GM12874 (cell line): ENCODE measurements around the gene RCE1.

ENCODE experiments used
- TF ChIP-seq, protein P1 (sequence below): IDR thresholded peaks from 2 replicates; pipeline ENCODE4 v1.5.1; 2011; ENCODE audit warnings: low read depth, mild to moderate bottlenecking, control low read depth, low read length, moderate library complexity; ENCODE audit not compliant: insufficient read depth

The RCE1 gene

DNA sequence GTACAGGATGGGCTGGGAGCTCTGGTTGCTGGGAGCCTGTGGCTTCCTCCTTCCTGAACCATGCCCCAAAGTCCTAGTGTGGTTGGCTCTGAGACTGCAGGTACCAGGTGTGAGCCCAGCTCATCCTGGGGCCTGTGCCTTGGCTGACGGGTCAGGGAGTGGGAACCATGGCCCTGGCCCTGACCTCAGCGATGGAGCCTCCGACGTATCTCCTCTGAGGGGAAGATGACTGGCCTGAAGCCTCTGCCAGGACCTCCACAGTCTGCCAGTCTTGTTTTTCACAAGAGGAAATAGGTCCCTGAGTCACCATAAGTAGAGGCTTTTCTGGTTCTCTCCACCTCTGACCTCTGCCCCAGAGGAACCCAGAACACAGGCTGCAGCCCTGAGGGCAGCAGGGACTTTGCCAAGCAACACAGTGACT lies 3.4 kb downstream of the RCE1 start:
- TF ChIP-seq, protein P1, sequence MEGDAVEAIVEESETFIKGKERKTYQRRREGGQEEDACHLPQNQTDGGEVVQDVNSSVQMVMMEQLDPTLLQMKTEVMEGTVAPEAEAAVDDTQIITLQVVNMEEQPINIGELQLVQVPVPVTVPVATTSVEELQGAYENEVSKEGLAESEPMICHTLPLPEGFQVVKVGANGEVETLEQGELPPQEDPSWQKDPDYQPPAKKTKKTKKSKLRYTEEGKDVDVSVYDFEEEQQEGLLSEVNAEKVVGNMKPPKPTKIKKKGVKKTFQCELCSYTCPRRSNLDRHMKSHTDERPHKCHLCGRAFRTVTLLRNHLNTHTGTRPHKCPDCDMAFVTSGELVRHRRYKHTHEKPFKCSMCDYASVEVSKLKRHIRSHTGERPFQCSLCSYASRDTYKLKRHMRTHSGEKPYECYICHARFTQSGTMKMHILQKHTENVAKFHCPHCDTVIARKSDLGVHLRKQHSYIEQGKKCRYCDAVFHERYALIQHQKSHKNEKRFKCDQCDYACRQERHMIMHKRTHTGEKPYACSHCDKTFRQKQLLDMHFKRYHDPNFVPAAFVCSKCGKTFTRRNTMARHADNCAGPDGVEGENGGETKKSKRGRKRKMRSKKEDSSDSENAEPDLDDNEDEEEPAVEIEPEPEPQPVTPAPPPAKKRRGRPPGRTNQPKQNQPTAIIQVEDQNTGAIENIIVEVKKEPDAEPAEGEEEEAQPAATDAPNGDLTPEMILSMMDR: no peak

DNA sequence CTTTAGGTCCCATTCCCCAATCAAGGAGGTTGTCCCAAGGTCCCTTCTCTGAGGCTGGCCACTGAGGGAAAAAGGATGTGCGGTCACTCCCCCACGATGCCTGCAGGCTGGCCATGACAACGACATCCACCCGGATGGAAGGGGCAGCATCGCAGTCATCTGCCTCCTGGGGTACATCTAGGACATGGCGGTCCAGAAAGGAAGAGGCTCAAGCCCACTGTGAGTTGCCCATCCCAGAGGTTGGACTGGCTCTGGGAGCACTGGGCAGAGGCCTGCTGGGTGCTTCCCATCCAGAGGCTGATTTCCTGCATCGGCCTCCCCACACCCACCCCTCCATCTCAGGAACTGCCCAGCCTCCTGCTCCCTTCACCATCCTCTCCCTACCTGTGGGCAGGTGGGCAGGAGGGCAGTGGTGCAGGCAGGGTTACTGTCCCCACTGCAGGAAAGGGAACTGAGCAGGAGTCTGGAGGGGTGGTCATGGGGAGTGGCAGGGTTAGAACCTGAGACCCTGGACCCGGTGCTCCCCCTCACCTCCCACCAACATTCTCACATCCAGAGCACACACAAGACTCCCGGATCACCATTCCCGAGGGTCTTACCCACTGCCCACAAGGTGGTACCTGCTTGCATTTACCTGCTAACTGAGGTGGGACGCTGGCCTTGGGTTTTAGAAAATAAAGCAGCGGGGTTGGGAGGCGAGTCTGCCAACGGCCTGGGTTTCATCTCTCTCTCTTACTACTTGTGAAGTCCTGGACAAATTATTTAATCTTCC lies 4.4 kb downstream of the RCE1 start:
- TF ChIP-seq, protein P1: no peak

- TF ChIP-seq, protein P1: no peak
Measured at GRCh38 chr11:66848671-66849500, 5.6 kb downstream of the RCE1 start.

GRCh38 chr11:66849501-66850234 lies 6.4 kb downstream of the RCE1 start:
- TF ChIP-seq, protein P1: no peak

- TF ChIP-seq, protein P1: no peak
Measured at GRCh38 chr11:66850235-66850587, 7.0 kb downstream of the RCE1 start.

- TF ChIP-seq, protein P1: no peak
Measured at GRCh38 chr11:66850588-66851238, 7.5 kb downstream of the RCE1 start.

DNA sequence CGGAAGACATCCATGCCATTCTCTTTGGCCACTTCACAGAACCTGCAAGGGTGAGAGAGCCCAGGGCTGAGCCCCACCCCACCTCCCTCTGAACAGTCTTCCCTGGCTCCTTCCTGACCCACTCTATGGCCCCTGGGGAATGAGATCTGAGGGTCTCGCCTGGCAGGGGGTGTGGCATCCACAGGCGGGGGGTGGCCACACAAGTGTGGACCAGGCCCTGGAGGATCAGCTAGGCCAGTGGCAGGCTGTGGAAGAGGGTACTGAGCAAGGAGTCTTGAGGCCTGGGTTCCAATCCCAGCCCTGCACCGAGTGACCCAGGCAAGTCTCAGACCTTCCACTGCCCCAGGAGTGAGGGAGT lies 8.0 kb downstream of the RCE1 start:
- TF ChIP-seq, protein P1: no peak
